SK-N-SH treated with all-trans-retinoic acid at 6 μM for 48 hours (cell line): ENCODE measurements around the gene KISS1.

Source experiments
- ATAC-seq: fragments of 200-7000 bp; cut with Tn5 transposase; 3 replicates; pipeline ENCODE4 v1.9.1; 2020; ENCODE audit warnings: mild to moderate bottlenecking, moderate library complexity
- ARNTL ChIP-seq: fragments of 450-650 bp; formaldehyde crosslinking; IDR thresholded peaks from 2 replicates; pipeline ENCODE4 v1.5.0; 2020; ENCODE audit warnings: low read depth, mild to moderate bottlenecking, moderate library complexity, borderline replicate concordance
- BACH2 ChIP-seq: fragments of 250-450 bp; sonication (Bioruptor Pico); IDR thresholded peaks from 2 replicates; pipeline ENCODE4 v1.9.0; 2021; ENCODE audit warnings: mild to moderate bottlenecking, borderline replicate concordance
- CREB5 ChIP-seq: fragments of 250-450 bp; sonication (Bioruptor Pico); IDR thresholded peaks from 2 replicates; pipeline ENCODE4 v1.5.1; 2020; ENCODE audit warnings: low read depth, mild to moderate bottlenecking, moderate library complexity
- CSDC2 ChIP-seq: fragments of 250-450 bp; sonication (Bioruptor Pico); IDR thresholded peaks from 2 replicates; pipeline ENCODE4 v1.5.0; 2020; ENCODE audit warnings: mild to moderate bottlenecking, moderate library complexity
- CSRNP3 ChIP-seq: fragments of 250-450 bp; sonication (Bioruptor Pico); IDR thresholded peaks from 2 replicates; pipeline ENCODE4 v1.5.1; 2021; ENCODE audit warnings: mild to moderate bottlenecking, moderate library complexity
- ESRRG ChIP-seq: fragments of 250-450 bp; sonication (Bioruptor Pico); IDR thresholded peaks from 2 replicates; pipeline ENCODE4 v1.6.1; 2021; ENCODE audit warnings: mild to moderate bottlenecking
- GLIS3 ChIP-seq: fragments of 250-450 bp; sonication (Bioruptor Pico); IDR thresholded peaks from 2 replicates; pipeline ENCODE4 v1.5.0; 2020; ENCODE audit warnings: mild to moderate bottlenecking, moderate library complexity
- ISL1 ChIP-seq: fragments of 250-450 bp; sonication (Bioruptor Pico); IDR thresholded peaks from 2 replicates; pipeline ENCODE4 v2.1.2; 2022; ENCODE audit warnings: mild to moderate bottlenecking, moderate library complexity
- OSR1 ChIP-seq: fragments of 250-450 bp; sonication (Bioruptor Pico); IDR thresholded peaks from 2 replicates; pipeline ENCODE4 v1.8.0; 2022; ENCODE audit warnings: moderate library complexity, mild to moderate bottlenecking, inconsistent platforms
- PATZ1 ChIP-seq: fragments of 250-450 bp; sonication (Bioruptor Pico); IDR thresholded peaks from 2 replicates; pipeline ENCODE4 v1.8.0; 2020; ENCODE audit warnings: mild to moderate bottlenecking, moderate library complexity, borderline replicate concordance
- POU6F1 ChIP-seq: fragments of 250-450 bp; sonication (Bioruptor Pico); IDR thresholded peaks from 2 replicates; pipeline ENCODE4 v1.8.0; 2021; ENCODE audit warnings: low read depth, mild to moderate bottlenecking, moderate library complexity, borderline replicate concordance
- PPARA ChIP-seq: fragments of 250-450 bp; sonication (Bioruptor Pico); IDR thresholded peaks from 2 replicates; pipeline ENCODE4 v1.5.0; 2020; ENCODE audit warnings: mild to moderate bottlenecking, borderline replicate concordance
- RARB ChIP-seq: fragments of 250-450 bp; sonication (Bioruptor Pico); IDR thresholded peaks from 2 replicates; pipeline ENCODE4 v1.8.0; 2021; ENCODE audit warnings: mild to moderate bottlenecking, moderate library complexity
- SNAI2 ChIP-seq: fragments of 250-450 bp; sonication (Bioruptor Pico); IDR thresholded peaks from 2 replicates; pipeline ENCODE4 v1.5.0; 2020; ENCODE audit warnings: mild to moderate bottlenecking, moderate library complexity
- TCF4 ChIP-seq: fragments of 250-450 bp; sonication (Bioruptor Pico); IDR thresholded peaks from 2 replicates; pipeline ENCODE4 v1.8.0; 2021; ENCODE audit warnings: mild to moderate bottlenecking, moderate library complexity, borderline replicate concordance
- TOX ChIP-seq: fragments of 250-450 bp; sonication (Bioruptor Pico); IDR thresholded peaks from 2 replicates; pipeline ENCODE4 v1.8.0; 2021; ENCODE audit warnings: mild to moderate bottlenecking, moderate library complexity, borderline replicate concordance
- TSHZ2 ChIP-seq: fragments of 250-450 bp; sonication (Bioruptor Pico); IDR thresholded peaks from 2 replicates; pipeline ENCODE4 v1.5.0; 2020; ENCODE audit warnings: mild to moderate bottlenecking, moderate library complexity
- ZC3H10 ChIP-seq: fragments of 250-450 bp; sonication (Bioruptor Pico); IDR thresholded peaks from 2 replicates; pipeline ENCODE4 v1.5.1; 2021; ENCODE audit warnings: mild to moderate bottlenecking, moderate library complexity
- ZFP3 ChIP-seq: fragments of 250-450 bp; sonication (Bioruptor Pico); IDR thresholded peaks from 2 replicates; pipeline ENCODE4 v1.5.0; 2020; ENCODE audit warnings: mild to moderate bottlenecking, moderate library complexity
- ZFP30 ChIP-seq: fragments of 450-650 bp; formaldehyde crosslinking; IDR thresholded peaks from 2 replicates; pipeline ENCODE4 v1.5.0; 2022; ENCODE audit warnings: mild to moderate bottlenecking, moderate library complexity
- ZNF565 ChIP-seq: fragments of 450-650 bp; formaldehyde crosslinking; conservative IDR thresholded peaks from 2 replicates; pipeline ENCODE4 v1.5.0; 2020; ENCODE audit warnings: low read depth, mild to moderate bottlenecking, moderate library complexity
- ZNF70 ChIP-seq: fragments of 450-650 bp; formaldehyde crosslinking; IDR thresholded peaks from 2 replicates; pipeline ENCODE4 v1.5.0; 2020; ENCODE audit warnings: mild to moderate bottlenecking, moderate library complexity
- ZNF8 ChIP-seq: fragments of 450-650 bp; formaldehyde crosslinking; IDR thresholded peaks from 2 replicates; pipeline ENCODE4 v1.5.0; 2020; ENCODE audit warnings: mild to moderate bottlenecking, moderate library complexity

The KISS1 gene

GRCh38 chr1:204218552-204218951, 22.3 kb upstream of the KISS1 start:
- no peak for TF ChIP-seq ZFP3 (CRISPR knock-in tag)
- TF ChIP-seq POU6F1 (CRISPR knock-in tag) = no peak
- TF ChIP-seq CSRNP3 = no peak
- no peak for TF ChIP-seq ZNF70 (CRISPR knock-in tag)
- no peak for TF ChIP-seq GLIS3 (CRISPR knock-in tag)
- TF ChIP-seq CSDC2 (CRISPR knock-in tag) = no peak
- no peak for TF ChIP-seq RARB (CRISPR knock-in tag)
- TF ChIP-seq OSR1 = no peak
- TF ChIP-seq ZC3H10 (CRISPR knock-in tag) = no peak
- no peak for TF ChIP-seq ESRRG
- TF ChIP-seq BACH2 = no peak
- TF ChIP-seq CREB5 (CRISPR knock-in tag) = no peak
- TF ChIP-seq ZNF8 (CRISPR knock-in tag) = no peak
- no peak for ATAC-seq

- TF ChIP-seq BACH2 (no peak), ZNF8 (CRISPR knock-in tag) (no peak), OSR1 (no peak), POU6F1 (CRISPR knock-in tag) (no peak), GLIS3 (CRISPR knock-in tag) (no peak), PATZ1 (CRISPR knock-in tag) (no peak), ISL1 (CRISPR knock-in tag) (no peak), TSHZ2 (CRISPR knock-in tag) (no peak), ARNTL (CRISPR knock-in tag) (no peak), SNAI2 (CRISPR knock-in tag) (no peak), CSDC2 (CRISPR knock-in tag) (no peak), TOX (CRISPR knock-in tag) (no peak), ZNF70 (CRISPR knock-in tag) (no peak), CSRNP3 (no peak), ZNF565 (no peak), PPARA (no peak), TCF4 (no peak), RARB (CRISPR knock-in tag) (no peak), ZFP3 (CRISPR knock-in tag) (no peak), ZFP30 (CRISPR knock-in tag) (no peak)
- ATAC-seq = no peak
Observed at GRCh38 chr1:204217648-204218000, 21.3 kb upstream of the KISS1 start.
